Transverse colon (tissue), 3 donors: ENCODE data around the gene CHST11.

Experiments
- POLR2A ChIP-seq: fragments of 450-650 bp; IDR thresholded peaks from one replicate; pipeline ENCODE4 v1.6.1; 2016; ENCODE audit warnings: antibody characterized with exemption, mild to moderate bottlenecking, moderate library complexity
- TF ChIP-seq, protein P1 (sequence below), 5 experiments: fragments of 200-600 bp in 3 of 5; fragments of 450-650 bp in 2 of 5; sonication (generic) in 3 of 5; IDR thresholded peaks; 1 replicate in 2 of 5; 2 replicates in 3 of 5; pipeline ENCODE4 v1.5.1; 2016 to 2017; ENCODE audit warnings: antibody characterized with exemption in 5 of 5, inconsistent platforms in 3 of 5, mild to moderate bottlenecking in 2 of 5, moderate library complexity in 1 of 5

- TF ChIP-seq POLR2A = no peak
- TF ChIP-seq, protein P1, sequence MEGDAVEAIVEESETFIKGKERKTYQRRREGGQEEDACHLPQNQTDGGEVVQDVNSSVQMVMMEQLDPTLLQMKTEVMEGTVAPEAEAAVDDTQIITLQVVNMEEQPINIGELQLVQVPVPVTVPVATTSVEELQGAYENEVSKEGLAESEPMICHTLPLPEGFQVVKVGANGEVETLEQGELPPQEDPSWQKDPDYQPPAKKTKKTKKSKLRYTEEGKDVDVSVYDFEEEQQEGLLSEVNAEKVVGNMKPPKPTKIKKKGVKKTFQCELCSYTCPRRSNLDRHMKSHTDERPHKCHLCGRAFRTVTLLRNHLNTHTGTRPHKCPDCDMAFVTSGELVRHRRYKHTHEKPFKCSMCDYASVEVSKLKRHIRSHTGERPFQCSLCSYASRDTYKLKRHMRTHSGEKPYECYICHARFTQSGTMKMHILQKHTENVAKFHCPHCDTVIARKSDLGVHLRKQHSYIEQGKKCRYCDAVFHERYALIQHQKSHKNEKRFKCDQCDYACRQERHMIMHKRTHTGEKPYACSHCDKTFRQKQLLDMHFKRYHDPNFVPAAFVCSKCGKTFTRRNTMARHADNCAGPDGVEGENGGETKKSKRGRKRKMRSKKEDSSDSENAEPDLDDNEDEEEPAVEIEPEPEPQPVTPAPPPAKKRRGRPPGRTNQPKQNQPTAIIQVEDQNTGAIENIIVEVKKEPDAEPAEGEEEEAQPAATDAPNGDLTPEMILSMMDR (IDR thresholded peaks at IDR 0.05) = no peak
Measured at GRCh38 chr12:104414581-104415341, 42.0 kb upstream of the CHST11 start.
